ENCODE data around the gene INPP5J.
A peak's percentile ranks its signal among the peaks of the same experiment; 100 is the strongest.

Gene INPP5J

DNA sequence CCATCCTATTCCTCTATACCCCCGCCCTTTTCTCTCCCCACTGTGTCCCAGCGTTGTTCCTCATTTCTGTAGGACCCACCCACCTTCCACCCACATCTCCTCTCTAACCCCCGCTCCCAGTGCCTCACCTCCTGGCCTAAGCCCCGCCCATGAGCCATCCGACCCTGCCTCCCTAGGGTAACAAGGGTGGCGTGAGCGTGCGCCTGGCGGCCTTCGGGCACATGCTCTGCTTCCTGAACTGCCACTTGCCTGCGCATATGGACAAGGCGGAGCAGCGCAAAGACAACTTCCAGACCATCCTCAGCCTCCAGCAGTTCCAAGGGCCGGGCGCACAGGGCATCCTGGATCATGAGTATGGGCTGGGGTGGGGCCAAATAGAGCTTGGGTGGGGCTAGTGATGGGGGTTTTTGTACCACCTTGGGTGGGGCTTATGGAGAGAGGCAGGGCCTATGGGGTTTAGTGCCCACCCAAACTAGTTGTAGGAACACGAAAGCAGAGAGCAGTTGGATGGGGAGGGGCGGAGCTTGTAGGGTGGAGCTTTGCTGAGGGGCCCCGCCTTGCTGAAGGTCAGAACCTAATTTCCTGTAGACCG, 4.5 kb downstream of the INPP5J start:
- no peak for DNase-seq

- DNase-seq, result no peak
Observed at GRCh38 chr22:31128156-31128555, 5.4 kb downstream of the INPP5J start.

- DNase-seq, result no peak
Observed at GRCh38 chr22:31130873-31131272, 8.1 kb downstream of the INPP5J start.

DNA sequence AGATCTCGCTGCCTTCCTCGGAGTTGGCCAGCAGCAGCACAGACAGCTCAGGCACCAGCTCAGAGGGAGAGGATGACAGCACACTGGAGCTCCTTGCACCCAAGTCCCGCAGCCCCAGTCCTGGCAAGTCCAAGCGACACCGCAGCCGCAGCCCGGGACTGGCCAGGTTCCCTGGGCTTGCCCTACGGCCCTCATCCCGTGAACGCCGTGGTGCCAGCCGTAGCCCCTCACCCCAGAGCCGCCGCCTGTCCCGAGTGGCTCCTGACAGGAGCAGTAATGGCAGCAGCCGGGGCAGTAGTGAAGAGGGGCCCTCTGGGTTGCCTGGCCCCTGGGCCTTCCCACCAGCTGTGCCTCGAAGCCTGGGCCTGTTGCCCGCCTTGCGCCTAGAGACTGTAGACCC, 11.1 kb downstream of the INPP5J start:
- no peak for DNase-seq

GRCh38 chr22:31134688-31135087, 11.9 kb downstream of the INPP5J start:
- no peak for DNase-seq

DNA sequence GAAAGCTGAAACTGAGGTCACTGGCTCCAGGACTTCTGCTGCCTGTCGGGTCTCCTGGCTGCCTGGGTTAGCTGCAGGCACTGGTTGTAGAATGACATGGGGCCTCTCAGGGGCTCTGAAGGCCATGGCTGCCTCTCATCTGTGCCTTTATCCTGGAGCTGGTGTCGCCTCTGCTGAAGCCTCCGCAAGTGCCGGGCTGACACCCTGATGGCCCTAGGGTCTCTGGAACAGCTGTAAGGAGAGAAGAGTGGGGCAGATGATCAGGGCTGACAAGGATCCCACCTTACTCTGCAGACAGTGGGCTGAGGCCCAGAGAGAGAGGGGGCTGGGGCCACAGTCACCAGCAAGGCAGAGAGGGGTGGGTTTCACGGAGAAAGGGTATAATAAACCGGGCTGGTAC, 12.9 kb downstream of the INPP5J start:
- no peak for DNase-seq

GRCh38 chr22:31136155-31136554, 13.4 kb downstream of the INPP5J start:
- DNase-seq, result no peak

GRCh38 chr22:31136711-31137110, 13.9 kb downstream of the INPP5J start:
- DNase-seq, result no peak

- DNase-seq, result no peak
Observed at GRCh38 chr22:31137721-31138120, 15.0 kb downstream of the INPP5J start.

DNA sequence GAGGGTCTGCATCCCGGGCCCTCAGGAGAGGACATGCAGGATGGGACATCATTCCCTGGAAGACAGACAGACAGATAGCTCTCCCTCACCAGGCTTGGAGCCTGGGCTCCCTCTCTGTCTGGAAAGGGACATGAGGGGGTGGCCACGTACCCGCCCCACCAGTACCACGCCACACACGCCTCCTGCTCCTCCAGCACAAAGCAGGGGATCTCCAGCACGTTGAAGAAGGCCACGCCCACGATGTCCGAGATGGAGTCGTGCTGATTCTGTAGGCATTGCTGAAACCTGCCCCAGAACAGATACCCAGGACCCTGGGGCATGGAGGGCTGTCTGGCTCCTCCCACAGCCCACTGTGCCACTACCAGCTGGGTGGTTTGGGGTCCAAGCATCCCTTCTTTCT, 15.4 kb downstream of the INPP5J start:
- DNase-seq, result no peak

DNA sequence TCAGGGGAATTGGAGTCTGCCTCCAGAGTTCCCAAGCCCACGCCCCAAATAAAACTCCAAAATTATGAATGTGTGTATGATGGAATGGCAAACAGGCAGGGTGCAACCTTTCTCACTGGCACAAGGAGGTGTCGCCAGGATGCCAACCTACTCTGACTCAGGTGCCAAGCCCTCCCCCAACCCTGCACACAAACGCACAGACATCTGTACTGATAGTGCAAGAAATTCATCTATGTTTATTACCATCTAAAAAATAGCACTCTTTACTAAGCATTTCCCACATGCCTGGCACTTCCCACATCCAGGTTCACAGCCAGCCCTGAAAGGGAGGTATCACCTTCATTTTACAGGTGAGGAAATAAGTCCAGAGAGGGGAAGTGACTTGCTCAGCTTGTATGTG, 16.3 kb downstream of the INPP5J start:
- DNase-seq, result no peak

GRCh38 chr22:31139866-31140716, 17.3 kb downstream of the INPP5J start, which contains the start of gene PLA2G3:
Gene PLA2G3 (minus strand): TSS chr22:31140508. CDS start chr22:31140354, 154 bp downstream.
- DNase-seq, result no peak

DNA sequence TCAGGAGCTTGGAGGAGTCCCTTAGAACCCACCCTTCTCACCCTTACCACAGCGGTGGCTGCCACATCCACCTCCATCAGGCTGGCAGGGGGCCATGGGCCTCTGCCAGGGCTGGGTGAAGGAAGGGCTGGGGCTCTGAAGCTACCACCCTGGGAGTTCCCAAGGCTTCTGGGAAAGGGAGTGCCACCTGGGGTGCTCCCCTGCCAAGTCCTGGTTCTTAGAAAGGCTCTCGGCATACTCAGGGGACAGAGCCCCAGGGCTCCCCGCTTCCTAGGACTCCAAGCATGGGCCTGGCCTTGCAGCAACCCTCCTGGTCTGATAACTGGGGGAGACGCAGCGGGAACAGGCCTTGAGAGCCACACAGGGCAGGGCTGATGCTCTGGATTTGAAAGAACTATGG, 18.0 kb downstream of the INPP5J start:
- DNase-seq, result no peak

GRCh38 chr22:31141551-31141950, 18.8 kb downstream of the INPP5J start:
- DNase-seq, result no peak

GRCh38 chr22:31142285-31142684, 19.5 kb downstream of the INPP5J start:
- DNase-seq, result no peak

- DNase-seq, result no peak
Observed at GRCh38 chr22:31143038-31143437, 20.3 kb downstream of the INPP5J start.

GRCh38 chr22:31143537-31143936, 20.8 kb downstream of the INPP5J start:
- no peak for DNase-seq

GRCh38 chr22:31144223-31144622, 21.5 kb downstream of the INPP5J start:
- DNase-seq, result no peak

- DNase-seq, result no peak
Observed at GRCh38 chr22:31148488-31148887, 25.7 kb downstream of the INPP5J start.

DNA sequence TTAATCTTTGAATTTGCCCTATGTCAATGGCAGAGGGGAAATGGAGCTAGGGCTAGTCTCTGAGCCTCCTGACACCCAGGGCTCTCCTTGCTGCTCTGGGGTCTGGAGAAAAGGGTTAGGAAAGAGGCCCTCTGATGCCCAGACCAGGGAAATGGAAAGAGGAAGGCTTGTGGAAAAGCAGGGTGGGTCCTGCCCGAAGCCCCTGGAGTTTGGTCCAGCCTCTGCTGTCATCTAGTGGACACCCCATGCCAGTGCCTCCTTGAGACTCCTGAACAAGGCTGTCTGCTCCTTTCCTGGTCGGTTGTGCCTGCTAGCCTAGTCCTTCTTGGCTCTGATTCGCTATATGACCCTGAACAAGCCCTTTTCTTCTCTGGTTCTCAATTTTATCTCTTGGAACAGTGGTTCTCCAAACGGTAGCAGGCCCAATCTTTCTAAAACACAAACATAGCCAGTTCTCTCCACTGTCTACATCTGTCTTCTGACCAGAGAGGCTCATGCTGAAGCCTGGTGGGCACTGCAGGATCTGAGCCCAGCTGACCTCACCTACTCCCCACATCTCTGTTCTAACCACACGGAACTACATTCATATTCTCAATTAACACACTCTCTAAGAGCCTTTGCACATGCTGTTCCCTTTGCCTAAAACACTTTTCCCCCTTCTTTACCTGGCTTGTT, 26.3 kb downstream of the INPP5J start:
- DNase-seq, result peak; percentile 16

DNA sequence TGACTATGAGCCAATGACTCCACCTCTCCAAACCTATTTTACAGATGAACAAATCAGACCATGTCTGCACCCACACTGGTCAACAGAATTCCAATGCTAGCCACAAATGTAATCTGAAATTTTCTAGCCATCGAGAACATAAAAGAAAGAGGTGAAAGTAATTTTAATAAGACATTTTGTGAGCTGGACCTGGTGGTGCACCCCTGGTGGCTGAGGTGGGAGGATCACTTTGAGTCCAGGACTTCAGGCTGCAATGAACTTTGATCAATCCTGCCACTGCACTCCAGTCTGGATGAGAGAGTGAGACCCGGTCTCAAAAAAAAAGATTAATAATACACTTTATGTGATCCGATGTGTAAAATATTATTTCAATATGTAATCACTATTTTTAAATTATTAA, 27.8 kb downstream of the INPP5J start:
- no peak for DNase-seq

DNA sequence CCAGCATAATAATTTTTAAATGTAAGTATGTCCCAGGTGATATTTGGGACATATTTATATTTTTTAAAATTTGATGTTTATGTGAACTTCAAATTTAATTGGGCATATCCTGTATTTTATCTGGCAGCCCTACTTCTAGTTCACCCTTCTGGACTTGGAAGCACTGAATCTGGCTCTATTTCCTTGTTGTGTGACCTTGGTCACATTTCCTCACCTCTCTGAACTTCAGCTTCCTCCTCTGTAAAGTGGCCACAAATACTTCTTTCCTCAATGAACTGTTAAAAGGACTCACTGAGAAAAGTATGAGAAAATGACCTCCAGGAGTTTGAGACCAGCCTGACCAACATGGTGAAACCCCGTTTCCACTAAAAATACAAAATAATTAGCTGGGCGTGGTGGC, 29.1 kb downstream of the INPP5J start:
- DNase-seq, result no peak

GRCh38 chr22:31153357-31153756, 30.6 kb downstream of the INPP5J start:
- DNase-seq, result no peak

GRCh38 chr22:31154975-31155374, 32.2 kb downstream of the INPP5J start:
- no peak for DNase-seq

Data from activated CD4-positive, alpha-beta T cell treated with anti-CD3 and anti-CD28 coated beads for 4 hours (primary cell).